Measurements from ENCODE around the gene SLC29A3. TPM values are rescaled to one million over a fixed set of nuclear protein-coding genes. Genes with fewer than 3 reads are reported as not detected.

The SLC29A3 gene
- total and polyA plus RNA-seq, 10 of the 15 experiments (the other 5 are each of a cell fraction or from before 2014, with no cell fraction given) = 1.5 to 4.0 (median 2.7) TPM

DNA sequence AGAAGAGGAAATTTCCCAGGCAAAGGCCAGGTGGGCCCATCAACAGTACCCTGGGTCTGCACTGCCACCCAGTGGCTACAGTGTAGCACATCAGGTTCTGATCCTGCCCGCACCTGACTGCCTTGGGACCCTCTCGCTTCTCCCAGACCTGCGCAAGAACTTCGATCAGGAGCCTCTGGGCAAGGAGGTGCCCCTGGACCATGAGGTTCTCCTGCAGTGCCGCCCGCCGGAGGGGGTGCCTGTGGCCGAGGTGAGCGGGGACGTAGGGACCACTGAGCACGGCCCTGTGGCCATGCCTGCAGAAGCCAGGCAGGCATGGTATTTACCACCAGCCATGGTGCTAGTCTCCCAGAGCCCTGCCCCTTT is 33.9 kb upstream of the SLC29A3 start:
- in situ Hi-C loops (cut with MboI) = loop anchor here (5.0 kb wide), 1 partner anchor 363 kb away; no protein-coding TSS in a partner anchor
- POLR2A ChIA-PET = no interaction called here
- Histone ChIP-seq H3K36me3 (ENCODE audit: control insufficient read depth in 2 of 2, insufficient read depth in 2 of 2, low read length in 1 of 2) (no peaks in the 10 kb centered on the region), H3K4me2 (ENCODE audit: control insufficient read depth, insufficient read depth) (no peak overlapping the region), H4K20me1 (ENCODE audit: control insufficient read depth, insufficient read depth) (no peaks in the 10 kb centered on the region), H3K79me2 (ENCODE audit: control insufficient read depth, insufficient read depth, low read length) (no peaks in the 10 kb centered on the region), H3K27ac (ENCODE audit: control insufficient read depth, insufficient read depth) (no peak overlapping the region), H3K4me3 (no peak overlapping the region), H3K4me1 (ENCODE audit: control insufficient read depth, insufficient read depth, low read length) (no peaks in the 10 kb centered on the region), H3K9ac (ENCODE audit: control insufficient read depth, insufficient read depth, low read length) (no peak overlapping the region), H2AFZ (ENCODE audit: control insufficient read depth, low read depth, low read length) (no peak overlapping the region), H3K9me3 (replicated peaks; ENCODE audit: control insufficient read depth, insufficient read depth, low read length) (no peaks in the 10 kb centered on the region; the same call in 2 of the 3 replicates), H3K27me3 (replicated peaks in 1 of 2; ENCODE audit: control insufficient read depth in 2 of 2, insufficient read depth in 2 of 2, low read length in 1 of 2) (peaks cover 0 to 2% of the 10 kb centered on the region in 2 experiments; a peak in 1 of 4 replicates)
- CTCF ChIA-PET = interaction anchor here (0.7 to 2.8 kb wide), 8 partner anchors 11 to 382 kb away, joined by 3 to 16 read pairs (median 4); no protein-coding TSS in a partner anchor
- DNase-seq (ENCODE audit: low read depth, low spot score) = no peak
- SMC1A ChIA-PET (ENCODE audit: uncharacterized antibody, unreplicated experiment) = no interaction called here
- ATAC-seq = peak; percentile 90
- no TSS peak for BruUV-seq (replicated peaks)
- intact Hi-C loops (cut with micrococcal nuclease; ENCODE audit: unreplicated experiment) = loop anchor here (2.0 kb wide), 1 partner anchor 382 kb away; no protein-coding TSS in a partner anchor
- TF ChIP-seq MTA2 (IDR thresholded peaks at IDR 0.05; ENCODE audit: low read depth) (no peak), CREM (IDR thresholded peaks at IDR 0.05; ENCODE audit: low read depth) (no peak), SMC3 (IDR thresholded peaks at IDR 0.05; ENCODE audit: borderline replicate concordance, low read length) (peak; percentile 46; the same call in 1 of the 2 replicates), RAD21 (IDR thresholded peaks at IDR 0.05; ENCODE audit: insufficient read depth, low read depth, low read length) (peak; percentile 60)
- TF ChIP-seq, protein P1, sequence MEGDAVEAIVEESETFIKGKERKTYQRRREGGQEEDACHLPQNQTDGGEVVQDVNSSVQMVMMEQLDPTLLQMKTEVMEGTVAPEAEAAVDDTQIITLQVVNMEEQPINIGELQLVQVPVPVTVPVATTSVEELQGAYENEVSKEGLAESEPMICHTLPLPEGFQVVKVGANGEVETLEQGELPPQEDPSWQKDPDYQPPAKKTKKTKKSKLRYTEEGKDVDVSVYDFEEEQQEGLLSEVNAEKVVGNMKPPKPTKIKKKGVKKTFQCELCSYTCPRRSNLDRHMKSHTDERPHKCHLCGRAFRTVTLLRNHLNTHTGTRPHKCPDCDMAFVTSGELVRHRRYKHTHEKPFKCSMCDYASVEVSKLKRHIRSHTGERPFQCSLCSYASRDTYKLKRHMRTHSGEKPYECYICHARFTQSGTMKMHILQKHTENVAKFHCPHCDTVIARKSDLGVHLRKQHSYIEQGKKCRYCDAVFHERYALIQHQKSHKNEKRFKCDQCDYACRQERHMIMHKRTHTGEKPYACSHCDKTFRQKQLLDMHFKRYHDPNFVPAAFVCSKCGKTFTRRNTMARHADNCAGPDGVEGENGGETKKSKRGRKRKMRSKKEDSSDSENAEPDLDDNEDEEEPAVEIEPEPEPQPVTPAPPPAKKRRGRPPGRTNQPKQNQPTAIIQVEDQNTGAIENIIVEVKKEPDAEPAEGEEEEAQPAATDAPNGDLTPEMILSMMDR (IDR thresholded peaks at IDR 0.05 in 2 of 3, conservative IDR thresholded peaks at IDR 0.05 in 1 of 3; ENCODE audit: control insufficient read depth in 2 of 3, extremely low read depth in 1 of 3, insufficient read depth in 1 of 3, low read depth in 3 of 3, low read length in 3 of 3) = peak; percentile 52 to 77 (median 72)
- TF ChIP-seq, protein P2, sequence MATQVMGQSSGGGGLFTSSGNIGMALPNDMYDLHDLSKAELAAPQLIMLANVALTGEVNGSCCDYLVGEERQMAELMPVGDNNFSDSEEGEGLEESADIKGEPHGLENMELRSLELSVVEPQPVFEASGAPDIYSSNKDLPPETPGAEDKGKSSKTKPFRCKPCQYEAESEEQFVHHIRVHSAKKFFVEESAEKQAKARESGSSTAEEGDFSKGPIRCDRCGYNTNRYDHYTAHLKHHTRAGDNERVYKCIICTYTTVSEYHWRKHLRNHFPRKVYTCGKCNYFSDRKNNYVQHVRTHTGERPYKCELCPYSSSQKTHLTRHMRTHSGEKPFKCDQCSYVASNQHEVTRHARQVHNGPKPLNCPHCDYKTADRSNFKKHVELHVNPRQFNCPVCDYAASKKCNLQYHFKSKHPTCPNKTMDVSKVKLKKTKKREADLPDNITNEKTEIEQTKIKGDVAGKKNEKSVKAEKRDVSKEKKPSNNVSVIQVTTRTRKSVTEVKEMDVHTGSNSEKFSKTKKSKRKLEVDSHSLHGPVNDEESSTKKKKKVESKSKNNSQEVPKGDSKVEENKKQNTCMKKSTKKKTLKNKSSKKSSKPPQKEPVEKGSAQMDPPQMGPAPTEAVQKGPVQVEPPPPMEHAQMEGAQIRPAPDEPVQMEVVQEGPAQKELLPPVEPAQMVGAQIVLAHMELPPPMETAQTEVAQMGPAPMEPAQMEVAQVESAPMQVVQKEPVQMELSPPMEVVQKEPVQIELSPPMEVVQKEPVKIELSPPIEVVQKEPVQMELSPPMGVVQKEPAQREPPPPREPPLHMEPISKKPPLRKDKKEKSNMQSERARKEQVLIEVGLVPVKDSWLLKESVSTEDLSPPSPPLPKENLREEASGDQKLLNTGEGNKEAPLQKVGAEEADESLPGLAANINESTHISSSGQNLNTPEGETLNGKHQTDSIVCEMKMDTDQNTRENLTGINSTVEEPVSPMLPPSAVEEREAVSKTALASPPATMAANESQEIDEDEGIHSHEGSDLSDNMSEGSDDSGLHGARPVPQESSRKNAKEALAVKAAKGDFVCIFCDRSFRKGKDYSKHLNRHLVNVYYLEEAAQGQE (IDR thresholded peaks at IDR 0.05; ENCODE audit: low read depth, low read length) = no peak
- RAD21 ChIA-PET (ENCODE audit: unreplicated experiment) = interaction anchor here (0.6 kb wide), 1 partner anchor 370 kb away, joined by 3 read pairs; no protein-coding TSS in a partner anchor
- 21% methylated on average over 11 of the region's 11 CpGs for WGBS (ENCODE audit: insufficient coverage, insufficient replicate concordance, low lambda C conversion rate, missing lambda C conversion rate)
- FAIRE-seq = peak; percentile 84

Measured in GM12878 (cell line).